ENCODE results near the gene CSAG3. TPM values are rescaled to one million over a fixed set of nuclear protein-coding genes. Genes with fewer than 3 reads are reported as not detected.
"Not testable (repeated sequence)": the region's sequence is repeated elsewhere in the genome, so short reads cannot be mapped to it uniquely, and the experiment has no call there.

The CSAG3 gene
- polyA plus RNA-seq (2013, experiment 1 of 2), result not detected
- 0.06 TPM for polyA plus RNA-seq (2013, experiment 2 of 2)

GRCh38 chrX:152758918-152759317 is at the start of gene CSAG3:
Gene CSAG3, plus strand, starts transcription at chrX:152759218.
- H4K5ac ChIP-seq (ENCODE audit: low read length); H3K27ac ChIP-seq (ENCODE audit: low read depth, low read length); H3K79me2 ChIP-seq (ENCODE audit: control insufficient read depth, insufficient read depth, low read length); H3K23ac ChIP-seq (ENCODE audit: low read length); H3K4me2 ChIP-seq (ENCODE audit: low read length); H3K9ac ChIP-seq (ENCODE audit: low read length); H2BK5ac ChIP-seq (ENCODE audit: low read length); H3K79me1 ChIP-seq (ENCODE audit: low read length); H2BK120ac ChIP-seq (ENCODE audit: low read depth, low read length); H3K4me3 ChIP-seq (ENCODE audit: low read length); H3K36me3 ChIP-seq (ENCODE audit: control insufficient read depth, insufficient read depth, low read length); H4K8ac ChIP-seq (ENCODE audit: low read depth, low read length); H2AK5ac ChIP-seq (ENCODE audit: low read length); H3K4me1 ChIP-seq (ENCODE audit: control insufficient read depth, low read depth, low read length); H3K56ac ChIP-seq (ENCODE audit: low read length); H3K18ac ChIP-seq (ENCODE audit: low read length); H2BK15ac ChIP-seq (replicated peaks; ENCODE audit: low read depth); H3K4ac ChIP-seq (ENCODE audit: low read depth, low read length); DNase-seq; H3K27me3 ChIP-seq (ENCODE audit: insufficient read depth, low read length, poor library complexity): not testable (repeated sequence)
- no CpG with 5 or more reads among the region's 2 CpGs for WGBS (ENCODE audit: extremely low coverage, insufficient coverage, low lambda C conversion rate)

GRCh38 chrX:152713195-152713594 is 45.8 kb upstream of the CSAG3 start:
- H3K36me3 ChIP-seq (ENCODE audit: control insufficient read depth, insufficient read depth, low read length); H2AK5ac ChIP-seq (ENCODE audit: low read length); H3K23ac ChIP-seq (ENCODE audit: low read length); H3K4me1 ChIP-seq (ENCODE audit: control insufficient read depth, low read depth, low read length); H3K27ac ChIP-seq (ENCODE audit: low read depth, low read length); H3K79me1 ChIP-seq (ENCODE audit: low read length); H4K8ac ChIP-seq (ENCODE audit: low read depth, low read length); H3K4ac ChIP-seq (ENCODE audit: low read depth, low read length); H3K4me2 ChIP-seq (ENCODE audit: low read length); H3K79me2 ChIP-seq (ENCODE audit: control insufficient read depth, insufficient read depth, low read length); H2BK120ac ChIP-seq (ENCODE audit: low read depth, low read length); H3K56ac ChIP-seq (ENCODE audit: low read length); H3K9ac ChIP-seq (ENCODE audit: low read length); DNase-seq; H2BK5ac ChIP-seq (ENCODE audit: low read length); H2BK15ac ChIP-seq (replicated peaks; ENCODE audit: low read depth); H3K27me3 ChIP-seq (ENCODE audit: insufficient read depth, low read length, poor library complexity); H3K18ac ChIP-seq (ENCODE audit: low read length); H4K5ac ChIP-seq (ENCODE audit: low read length); H3K4me3 ChIP-seq (ENCODE audit: low read length): not testable (repeated sequence)
- no CpG with 5 or more reads among the region's 5 CpGs for whole genome bisulfite sequencing (ENCODE audit: extremely low coverage, insufficient coverage, low lambda C conversion rate)

- not testable (repeated sequence) for H3K18ac ChIP-seq (ENCODE audit: low read length); H3K4ac ChIP-seq (ENCODE audit: low read depth, low read length); H2AK5ac ChIP-seq (ENCODE audit: low read length); H3K36me3 ChIP-seq (ENCODE audit: control insufficient read depth, insufficient read depth, low read length); H3K56ac ChIP-seq (ENCODE audit: low read length); H3K9ac ChIP-seq (ENCODE audit: low read length); H3K4me3 ChIP-seq (ENCODE audit: low read length); H3K79me2 ChIP-seq (ENCODE audit: control insufficient read depth, insufficient read depth, low read length); H2BK15ac ChIP-seq (replicated peaks; ENCODE audit: low read depth); H4K5ac ChIP-seq (ENCODE audit: low read length); H3K4me2 ChIP-seq (ENCODE audit: low read length); H4K8ac ChIP-seq (ENCODE audit: low read depth, low read length); DNase-seq; H3K79me1 ChIP-seq (ENCODE audit: low read length); H2BK5ac ChIP-seq (ENCODE audit: low read length); H3K27me3 ChIP-seq (ENCODE audit: insufficient read depth, low read length, poor library complexity); H3K27ac ChIP-seq (ENCODE audit: low read depth, low read length); H3K23ac ChIP-seq (ENCODE audit: low read length); H3K4me1 ChIP-seq (ENCODE audit: control insufficient read depth, low read depth, low read length); H2BK120ac ChIP-seq (ENCODE audit: low read depth, low read length)
- WGBS (ENCODE audit: extremely low coverage, insufficient coverage, low lambda C conversion rate), result no CpG with 5 or more reads among the region's 35 CpGs
These were observed 44.9 kb upstream of the CSAG3 start, which contains the start of gene MAGEA2B for GRCh38 chrX:152713815-152714787. Gene MAGEA2B, plus strand, starts transcription at chrX:152714628. Its CDS starts 2,479 bp downstream, at chrX:152717107.

GRCh38 chrX:152725409-152725808 is 33.6 kb upstream of the CSAG3 start:
- H3K4me1 ChIP-seq (ENCODE audit: control insufficient read depth, low read depth, low read length), result no peaks in the 10 kb centered on the region
- H2BK15ac ChIP-seq (replicated peaks; ENCODE audit: low read depth), result no peak overlapping the region
- WGBS (ENCODE audit: extremely low coverage, insufficient coverage, low lambda C conversion rate), result no CpG with 5 or more reads among the region's 7 CpGs
- H2BK5ac ChIP-seq (ENCODE audit: low read length), result no peak overlapping the region
- H3K4me2 ChIP-seq (ENCODE audit: low read length), result no peak overlapping the region
- no peak overlapping the region for H3K56ac ChIP-seq (ENCODE audit: low read length)
- no peak overlapping the region for H2BK120ac ChIP-seq (ENCODE audit: low read depth, low read length)
- H3K27ac ChIP-seq (ENCODE audit: low read depth, low read length), result no peak overlapping the region
- H3K4me3 ChIP-seq (ENCODE audit: low read length), result no peak overlapping the region
- H3K23ac ChIP-seq (ENCODE audit: low read length), result no peak overlapping the region
- no peak overlapping the region for H2AK5ac ChIP-seq (ENCODE audit: low read length)
- no peak overlapping the region for H3K18ac ChIP-seq (ENCODE audit: low read length)
- no peaks in the 10 kb centered on the region for H3K79me2 ChIP-seq (ENCODE audit: control insufficient read depth, insufficient read depth, low read length)
- no peaks in the 10 kb centered on the region for H3K79me1 ChIP-seq (ENCODE audit: low read length)
- H4K5ac ChIP-seq (ENCODE audit: low read length), result no peak overlapping the region
- H3K36me3 ChIP-seq (ENCODE audit: control insufficient read depth, insufficient read depth, low read length), result no peaks in the 10 kb centered on the region
- DNase-seq, result no peak
- H4K8ac ChIP-seq (ENCODE audit: low read depth, low read length), result no peak overlapping the region
- no peaks in the 10 kb centered on the region for H3K27me3 ChIP-seq (ENCODE audit: insufficient read depth, low read length, poor library complexity)
- H3K9ac ChIP-seq (ENCODE audit: low read length), result no peak overlapping the region
- no peak overlapping the region for H3K4ac ChIP-seq (ENCODE audit: low read depth, low read length)

GRCh38 chrX:152733261-152733975 is 25.6 kb upstream of the CSAG3 start, which contains the start of the genes CSAG1 and MAGEA12:
Gene CSAG1, minus strand, starts transcription at chrX:152733721. Its CDS starts 1,261 bp downstream, at chrX:152732460.
Gene MAGEA12, plus strand, starts transcription at chrX:152733757. Its CDS starts 2,405 bp downstream, at chrX:152736162.
- H2BK5ac ChIP-seq (ENCODE audit: low read length), result no peak within 1 kb of the TSS
- H3K4me3 ChIP-seq (ENCODE audit: low read length), result no peak within 1 kb of the TSS
- no peak within 1 kb of the TSS for H2AK5ac ChIP-seq (ENCODE audit: low read length)
- DNase-seq, result no peak
- no peaks in the 10 kb centered on the region for H3K79me2 ChIP-seq (ENCODE audit: control insufficient read depth, insufficient read depth, low read length)
- H3K4me1 ChIP-seq (ENCODE audit: control insufficient read depth, low read depth, low read length), result no peaks in the 10 kb centered on the region
- no CpG with 5 or more reads among the region's 21 CpGs for WGBS (ENCODE audit: extremely low coverage, insufficient coverage, low lambda C conversion rate)
- no peak within 1 kb of the TSS for H3K4me2 ChIP-seq (ENCODE audit: low read length)
- no peak within 1 kb of the TSS for H4K5ac ChIP-seq (ENCODE audit: low read length)
- no peak within 1 kb of the TSS for H3K9ac ChIP-seq (ENCODE audit: low read length)
- H3K27me3 ChIP-seq (ENCODE audit: insufficient read depth, low read length, poor library complexity), result no peaks in the 10 kb centered on the region
- H3K23ac ChIP-seq (ENCODE audit: low read length), result no peak within 1 kb of the TSS
- no peak within 1 kb of the TSS for H2BK120ac ChIP-seq (ENCODE audit: low read depth, low read length)
- no peaks in the 10 kb centered on the region for H3K79me1 ChIP-seq (ENCODE audit: low read length)
- no peak within 1 kb of the TSS for H3K4ac ChIP-seq (ENCODE audit: low read depth, low read length)
- H3K36me3 ChIP-seq (ENCODE audit: control insufficient read depth, insufficient read depth, low read length), result no peaks in the 10 kb centered on the region
- H2BK15ac ChIP-seq (replicated peaks; ENCODE audit: low read depth), result no peak within 1 kb of the TSS
- no peak within 1 kb of the TSS for H3K56ac ChIP-seq (ENCODE audit: low read length)
- no peak within 1 kb of the TSS for H4K8ac ChIP-seq (ENCODE audit: low read depth, low read length)
- H3K27ac ChIP-seq (ENCODE audit: low read depth, low read length), result no peak within 1 kb of the TSS
- no peak within 1 kb of the TSS for H3K18ac ChIP-seq (ENCODE audit: low read length)

Data from mesendoderm (in vitro differentiated cells).